Right hindlimb (tissue), 1 donor: ENCODE data around the gene ANKRD39.

Experiments
- DNase-seq: peaks from one replicate; pipeline ENCODE4 v3.0.0-alpha.2; 2018

ANKRD39 gene

DNA sequence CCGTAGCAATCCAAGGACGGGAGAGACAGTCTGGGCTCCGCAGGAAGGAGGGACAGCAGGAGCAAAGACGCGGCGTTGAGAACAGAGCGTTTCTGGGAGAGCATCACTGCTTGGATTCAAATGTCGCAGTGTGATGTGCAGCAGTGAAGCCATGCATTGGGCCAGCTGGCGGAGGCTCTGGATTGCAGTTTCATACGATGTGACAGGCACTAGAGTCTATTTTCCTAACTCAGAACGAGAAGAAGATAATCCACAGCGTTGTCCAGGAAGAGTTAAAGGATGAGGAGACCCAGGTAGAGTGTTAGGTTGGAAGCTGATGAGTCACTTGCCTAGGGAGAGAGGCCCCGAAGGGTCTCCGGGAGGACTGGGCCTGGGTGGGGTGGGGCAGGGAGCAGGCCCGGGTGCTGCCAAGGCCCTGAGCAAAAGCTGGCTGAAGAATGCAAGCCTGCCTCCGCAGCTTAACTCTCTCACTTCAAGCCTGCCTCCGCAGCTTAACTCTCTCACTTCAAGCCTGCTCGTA is 29.7 kb upstream of the ANKRD39 start:
- peak; percentile 72 for DNase-seq

GRCh38 chr2:96885432-96886347 is 27.9 kb upstream of the ANKRD39 start:
- no peak for DNase-seq

- no peak for DNase-seq
These were observed 26.7 kb upstream of the ANKRD39 start for GRCh38 chr2:96884299-96885094.

GRCh38 chr2:96883306-96883705 is 25.5 kb upstream of the ANKRD39 start:
- DNase-seq: no peak

GRCh38 chr2:96882906-96883305 is 25.1 kb upstream of the ANKRD39 start:
- no peak for DNase-seq

- DNase-seq: no peak
These were observed 24.4 kb upstream of the ANKRD39 start for GRCh38 chr2:96882230-96882629.

- no peak for DNase-seq
These were observed 23.8 kb upstream of the ANKRD39 start for GRCh38 chr2:96881349-96882195.

GRCh38 chr2:96880891-96881273 is 23.1 kb upstream of the ANKRD39 start:
- DNase-seq: no peak

- no peak for DNase-seq
These were observed 21.8 kb upstream of the ANKRD39 start for GRCh38 chr2:96879545-96880040.

- DNase-seq: no peak
These were observed 21.2 kb upstream of the ANKRD39 start for GRCh38 chr2:96878796-96879544.

- DNase-seq: no peak
These were observed 20.4 kb upstream of the ANKRD39 start for GRCh38 chr2:96878171-96878570.

GRCh38 chr2:96877631-96878092 is 19.8 kb upstream of the ANKRD39 start:
- DNase-seq: no peak

DNA sequence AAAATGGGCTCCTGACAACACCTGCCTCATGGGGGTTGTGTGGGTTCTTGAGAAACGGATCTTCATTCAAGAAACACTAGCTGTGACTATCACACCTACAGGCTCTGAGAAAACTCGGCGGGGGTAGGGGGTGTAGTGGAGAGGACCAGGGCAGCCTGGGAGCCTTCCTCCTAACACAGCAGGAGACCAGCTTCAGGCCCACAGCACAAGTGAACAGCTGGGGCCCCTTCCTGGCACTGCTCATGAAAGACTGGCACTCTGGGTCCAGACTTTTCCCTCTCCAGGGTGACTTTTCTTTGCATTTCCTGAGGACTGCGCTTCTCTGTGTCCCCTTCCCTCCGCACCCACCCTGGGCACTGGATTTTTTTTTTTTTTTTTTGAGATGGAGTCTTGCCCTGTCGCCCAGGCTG is 19.2 kb upstream of the ANKRD39 start:
- DNase-seq: peak; percentile 21

- peak; percentile 16 for DNase-seq
These were observed 18.6 kb upstream of the ANKRD39 start for GRCh38 chr2:96876269-96877041.

GRCh38 chr2:96875498-96876268 is 17.9 kb upstream of the ANKRD39 start:
- peak; percentile 49 for DNase-seq

- DNase-seq: peak; percentile 35
These were observed 16.5 kb upstream of the ANKRD39 start for GRCh38 chr2:96874198-96874831.

DNA sequence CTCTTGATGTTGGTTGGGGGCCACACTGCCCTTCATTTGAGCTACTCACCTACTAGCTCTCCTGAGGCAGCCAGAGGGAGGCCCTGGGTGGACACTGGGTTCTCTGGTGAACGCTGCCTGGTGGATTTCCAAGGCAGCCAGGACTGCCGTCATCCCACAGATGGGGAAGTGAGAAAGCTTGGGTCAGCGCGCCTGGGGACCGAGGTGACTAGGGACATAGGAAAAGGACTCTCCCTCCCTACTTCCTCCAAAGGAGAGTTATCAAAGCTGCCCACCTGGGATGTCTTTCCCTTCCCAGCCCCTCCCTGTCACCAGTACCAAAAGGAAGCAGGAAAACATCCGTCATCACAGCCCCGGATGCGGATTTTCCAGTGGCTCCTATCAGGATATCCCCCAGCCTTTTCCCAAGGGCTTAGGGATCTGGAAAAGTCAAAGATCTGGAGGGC is 15.9 kb upstream of the ANKRD39 start:
- peak; percentile 36 for DNase-seq

DNA sequence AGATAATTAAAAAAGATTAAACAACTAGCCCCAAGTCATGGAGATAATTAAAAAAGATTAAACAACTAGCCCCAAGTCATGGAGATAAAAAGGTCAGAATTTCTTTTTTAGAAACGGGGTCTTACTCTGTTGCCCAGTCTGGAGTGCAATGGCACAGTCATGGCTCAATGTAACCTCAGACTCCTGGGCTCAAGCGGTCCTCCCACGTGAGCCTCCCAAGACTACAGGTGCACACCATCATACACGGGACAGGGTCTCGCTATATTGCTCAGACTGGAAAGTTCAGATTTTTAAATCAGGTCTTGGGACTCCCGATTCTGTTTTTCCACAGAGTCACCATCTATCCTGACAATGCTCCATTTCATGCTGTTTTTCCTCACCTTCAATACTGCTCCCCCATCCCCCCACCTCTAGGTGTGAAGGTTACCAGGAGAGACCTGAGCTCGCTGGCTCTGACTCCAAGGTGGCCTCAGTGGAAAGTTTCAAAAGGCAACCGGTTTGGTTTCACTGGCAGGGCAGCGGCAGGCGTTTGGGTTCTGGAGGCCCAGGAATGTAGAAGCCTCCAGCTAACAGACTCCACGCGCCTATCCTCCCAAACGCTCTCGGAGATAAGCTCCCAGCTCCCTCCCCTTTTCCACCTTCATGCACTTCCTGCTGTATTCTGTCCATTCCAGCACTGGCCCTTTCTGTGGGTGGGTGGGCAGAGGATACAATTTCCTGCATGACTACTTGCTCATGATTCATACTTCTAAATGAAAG is 15.0 kb upstream of the ANKRD39 start:
- peak; percentile 17 for DNase-seq
